ENCODE measurements around the gene KCNT2.

The KCNT2 gene

GRCh38 chr1:196440711-196441110 is 167.5 kb downstream of the KCNT2 start:
- no peak overlapping the region for H3K4me3 ChIP-seq (ENCODE audit: low read length)
- no peaks in the 10 kb centered on the region for H3K4me1 ChIP-seq (ENCODE audit: control insufficient read depth, low read depth, low read length)
- no peak overlapping the region for H3K9ac ChIP-seq (ENCODE audit: low read length)
- H3K27ac ChIP-seq (ENCODE audit: low read length): no peak overlapping the region
- no peaks in the 10 kb centered on the region for H3K9me3 ChIP-seq (ENCODE audit: control insufficient read depth, low read depth, low read length)
- H3K36me3 ChIP-seq (ENCODE audit: control insufficient read depth, low read depth, low read length): no peaks in the 10 kb centered on the region
- no peaks in the 10 kb centered on the region for H3K27me3 ChIP-seq (ENCODE audit: control insufficient read depth, insufficient read depth, low read length)

GRCh38 chr1:196438329-196438728 is 169.9 kb downstream of the KCNT2 start:
- no peaks in the 10 kb centered on the region for H3K9me3 ChIP-seq (ENCODE audit: control insufficient read depth, low read depth, low read length)
- H3K4me3 ChIP-seq (ENCODE audit: low read length): no peak overlapping the region
- H3K27ac ChIP-seq (ENCODE audit: low read length): no peak overlapping the region
- H3K36me3 ChIP-seq (ENCODE audit: control insufficient read depth, low read depth, low read length): no peaks in the 10 kb centered on the region
- H3K4me1 ChIP-seq (ENCODE audit: control insufficient read depth, low read depth, low read length): no peaks in the 10 kb centered on the region
- no peak overlapping the region for H3K9ac ChIP-seq (ENCODE audit: low read length)
- no peaks in the 10 kb centered on the region for H3K27me3 ChIP-seq (ENCODE audit: control insufficient read depth, insufficient read depth, low read length)

- H3K4me3 ChIP-seq (ENCODE audit: low read length): no peak overlapping the region
- H3K27ac ChIP-seq (ENCODE audit: low read length): no peak overlapping the region
- H3K27me3 ChIP-seq (ENCODE audit: control insufficient read depth, insufficient read depth, low read length): no peaks in the 10 kb centered on the region
- no peaks in the 10 kb centered on the region for H3K9me3 ChIP-seq (ENCODE audit: control insufficient read depth, low read depth, low read length)
- no peaks in the 10 kb centered on the region for H3K4me1 ChIP-seq (ENCODE audit: control insufficient read depth, low read depth, low read length)
- no peaks in the 10 kb centered on the region for H3K36me3 ChIP-seq (ENCODE audit: control insufficient read depth, low read depth, low read length)
- no peak overlapping the region for H3K9ac ChIP-seq (ENCODE audit: low read length)
Observed at GRCh38 chr1:196437671-196438070, 170.6 kb downstream of the KCNT2 start.

- Histone ChIP-seq H3K4me1 (ENCODE audit: control insufficient read depth, low read depth, low read length) (no peaks in the 10 kb centered on the region), H3K27ac (ENCODE audit: low read length) (no peak overlapping the region), H3K4me3 (ENCODE audit: low read length) (no peak overlapping the region), H3K9me3 (ENCODE audit: control insufficient read depth, low read depth, low read length) (no peaks in the 10 kb centered on the region), H3K36me3 (ENCODE audit: control insufficient read depth, low read depth, low read length) (no peaks in the 10 kb centered on the region), H3K9ac (ENCODE audit: low read length) (no peak overlapping the region), H3K27me3 (ENCODE audit: control insufficient read depth, insufficient read depth, low read length) (no peaks in the 10 kb centered on the region)
Observed at GRCh38 chr1:196433000-196433399, 175.2 kb downstream of the KCNT2 start.

GRCh38 chr1:196427976-196428734 is 180.1 kb downstream of the KCNT2 start:
- H3K4me3 ChIP-seq (ENCODE audit: low read length): no peak overlapping the region
- no peaks in the 10 kb centered on the region for H3K27me3 ChIP-seq (ENCODE audit: control insufficient read depth, insufficient read depth, low read length)
- H3K4me1 ChIP-seq (ENCODE audit: control insufficient read depth, low read depth, low read length): no peaks in the 10 kb centered on the region
- no peak overlapping the region for H3K27ac ChIP-seq (ENCODE audit: low read length)
- H3K36me3 ChIP-seq (ENCODE audit: control insufficient read depth, low read depth, low read length): no peaks in the 10 kb centered on the region
- no peak overlapping the region for H3K9ac ChIP-seq (ENCODE audit: low read length)
- H3K9me3 ChIP-seq (ENCODE audit: control insufficient read depth, low read depth, low read length): no peaks in the 10 kb centered on the region

GRCh38 chr1:196425513-196425912 is 182.7 kb downstream of the KCNT2 start:
- Histone ChIP-seq H3K9me3 (ENCODE audit: control insufficient read depth, low read depth, low read length) (no peaks in the 10 kb centered on the region), H3K36me3 (ENCODE audit: control insufficient read depth, low read depth, low read length) (no peaks in the 10 kb centered on the region), H3K27ac (ENCODE audit: low read length) (no peak overlapping the region), H3K9ac (ENCODE audit: low read length) (no peak overlapping the region), H3K4me3 (ENCODE audit: low read length) (no peak overlapping the region), H3K4me1 (ENCODE audit: control insufficient read depth, low read depth, low read length) (no peaks in the 10 kb centered on the region), H3K27me3 (ENCODE audit: control insufficient read depth, insufficient read depth, low read length) (no peaks in the 10 kb centered on the region)

- H3K27ac ChIP-seq (ENCODE audit: low read length): no peak overlapping the region
- no peak overlapping the region for H3K4me3 ChIP-seq (ENCODE audit: low read length)
- H3K9ac ChIP-seq (ENCODE audit: low read length): no peak overlapping the region
- no peaks in the 10 kb centered on the region for H3K36me3 ChIP-seq (ENCODE audit: control insufficient read depth, low read depth, low read length)
- no peaks in the 10 kb centered on the region for H3K27me3 ChIP-seq (ENCODE audit: control insufficient read depth, insufficient read depth, low read length)
- no peaks in the 10 kb centered on the region for H3K9me3 ChIP-seq (ENCODE audit: control insufficient read depth, low read depth, low read length)
- no peaks in the 10 kb centered on the region for H3K4me1 ChIP-seq (ENCODE audit: control insufficient read depth, low read depth, low read length)
Observed at GRCh38 chr1:196423612-196424011, 184.6 kb downstream of the KCNT2 start.

- no peak overlapping the region for H3K27ac ChIP-seq (ENCODE audit: low read length)
- H3K4me3 ChIP-seq (ENCODE audit: low read length): no peak overlapping the region
- H3K9ac ChIP-seq (ENCODE audit: low read length): no peak overlapping the region
- H3K4me1 ChIP-seq (ENCODE audit: control insufficient read depth, low read depth, low read length): no peaks in the 10 kb centered on the region
- H3K36me3 ChIP-seq (ENCODE audit: control insufficient read depth, low read depth, low read length): no peaks in the 10 kb centered on the region
- no peaks in the 10 kb centered on the region for H3K27me3 ChIP-seq (ENCODE audit: control insufficient read depth, insufficient read depth, low read length)
- H3K9me3 ChIP-seq (ENCODE audit: control insufficient read depth, low read depth, low read length): no peaks in the 10 kb centered on the region
Observed at GRCh38 chr1:196418772-196419171, 189.5 kb downstream of the KCNT2 start.

GRCh38 chr1:196415978-196416377 is 192.3 kb downstream of the KCNT2 start:
- no peaks in the 10 kb centered on the region for H3K36me3 ChIP-seq (ENCODE audit: control insufficient read depth, low read depth, low read length)
- H3K9me3 ChIP-seq (ENCODE audit: control insufficient read depth, low read depth, low read length): no peaks in the 10 kb centered on the region
- no peak overlapping the region for H3K27ac ChIP-seq (ENCODE audit: low read length)
- no peak overlapping the region for H3K9ac ChIP-seq (ENCODE audit: low read length)
- H3K4me1 ChIP-seq (ENCODE audit: control insufficient read depth, low read depth, low read length): no peaks in the 10 kb centered on the region
- no peak overlapping the region for H3K4me3 ChIP-seq (ENCODE audit: low read length)
- H3K27me3 ChIP-seq (ENCODE audit: control insufficient read depth, insufficient read depth, low read length): no peaks in the 10 kb centered on the region

- H3K27ac ChIP-seq (ENCODE audit: low read length): no peak overlapping the region
Observed at GRCh38 chr1:196412326-196412725, 195.9 kb downstream of the KCNT2 start.

GRCh38 chr1:196410768-196411167 is 197.5 kb downstream of the KCNT2 start:
- H3K36me3 ChIP-seq (ENCODE audit: control insufficient read depth, low read depth, low read length): no peaks in the 10 kb centered on the region
- no peak overlapping the region for H3K4me3 ChIP-seq (ENCODE audit: low read length)
- no peak overlapping the region for H3K9ac ChIP-seq (ENCODE audit: low read length)
- no peak overlapping the region for H3K27ac ChIP-seq (ENCODE audit: low read length)
- no peaks in the 10 kb centered on the region for H3K27me3 ChIP-seq (ENCODE audit: control insufficient read depth, insufficient read depth, low read length)
- H3K9me3 ChIP-seq (ENCODE audit: control insufficient read depth, low read depth, low read length): no peaks in the 10 kb centered on the region
- H3K4me1 ChIP-seq (ENCODE audit: control insufficient read depth, low read depth, low read length): no peaks in the 10 kb centered on the region

More at GRCh38 chr1:196412326-196412725, 195.9 kb downstream of the KCNT2 start:
- Histone ChIP-seq H3K4me1 (ENCODE audit: control insufficient read depth, low read depth, low read length) (no peaks in the 10 kb centered on the region), H3K9me3 (ENCODE audit: control insufficient read depth, low read depth, low read length) (no peaks in the 10 kb centered on the region), H3K4me3 (ENCODE audit: low read length) (no peak overlapping the region), H3K9ac (ENCODE audit: low read length) (no peak overlapping the region), H3K36me3 (ENCODE audit: control insufficient read depth, low read depth, low read length) (no peaks in the 10 kb centered on the region), H3K27me3 (ENCODE audit: control insufficient read depth, insufficient read depth, low read length) (no peaks in the 10 kb centered on the region)

GRCh38 chr1:196409586-196409985 is 198.7 kb downstream of the KCNT2 start:
- Histone ChIP-seq H3K9me3 (ENCODE audit: control insufficient read depth, low read depth, low read length) (no peaks in the 10 kb centered on the region), H3K4me3 (ENCODE audit: low read length) (no peak overlapping the region), H3K4me1 (ENCODE audit: control insufficient read depth, low read depth, low read length) (no peaks in the 10 kb centered on the region), H3K9ac (ENCODE audit: low read length) (no peak overlapping the region), H3K27me3 (ENCODE audit: control insufficient read depth, insufficient read depth, low read length) (no peaks in the 10 kb centered on the region), H3K36me3 (ENCODE audit: control insufficient read depth, low read depth, low read length) (no peaks in the 10 kb centered on the region), H3K27ac (ENCODE audit: low read length) (no peak overlapping the region)
